ENCODE results near the gene KLC1.
A peak's percentile ranks its signal among the peaks of the same experiment; 100 is the strongest.
"Not testable (repeated sequence)": the region's sequence is repeated elsewhere in the genome, so short reads cannot be mapped to it uniquely, and the experiment has no call there.

The KLC1 gene

DNA sequence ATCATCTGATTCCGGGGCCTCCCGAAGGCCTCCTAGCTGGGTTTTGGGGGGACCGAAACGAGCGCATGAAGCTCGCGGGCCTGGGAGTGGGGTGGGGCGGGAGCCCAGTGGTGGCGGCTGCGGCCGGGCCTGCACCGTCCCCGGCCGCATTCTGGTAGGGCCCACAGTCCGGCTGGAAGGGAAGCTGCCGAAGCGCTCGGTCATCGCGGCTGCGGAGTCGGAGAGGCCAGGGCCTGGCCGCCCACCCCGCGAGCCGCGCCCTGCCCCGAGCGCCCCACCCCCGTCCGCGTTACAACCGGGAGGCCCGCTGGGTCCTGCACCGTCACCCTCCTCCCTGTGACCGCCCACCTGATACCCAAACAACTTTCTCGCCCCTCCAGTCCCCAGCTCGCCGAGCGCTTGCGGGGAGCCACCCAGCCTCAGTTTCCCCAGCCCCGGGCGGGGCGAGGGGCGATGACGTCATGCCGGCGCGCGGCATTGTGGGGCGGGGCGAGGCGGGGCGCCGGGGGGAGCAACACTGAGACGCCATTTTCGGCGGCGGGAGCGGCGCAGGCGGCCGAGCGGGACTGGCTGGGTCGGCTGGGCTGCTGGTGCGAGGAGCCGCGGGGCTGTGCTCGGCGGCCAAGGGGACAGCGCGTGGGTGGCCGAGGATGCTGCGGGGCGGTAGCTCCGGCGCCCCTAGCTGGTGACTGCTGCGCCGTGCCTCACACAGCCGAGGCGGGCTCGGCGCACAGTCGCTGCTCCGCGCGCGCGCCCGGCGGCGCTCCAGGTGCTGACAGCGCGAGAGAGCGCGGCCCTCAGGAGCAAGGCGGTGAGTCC lies at the start of gene KLC1:
Gene KLC1 (plus strand): TSS at position 528 of the 819 bp plus-strand sequence. CDS start 25,354 bp downstream, outside the sequence.
- peak; percentile 74 for DNase-seq (ENCODE audit: low spot score)

- DNase-seq (ENCODE audit: low spot score): no peak
Observed at GRCh38 chr14:103581206-103581605, 47.8 kb upstream of the KLC1 start.

DNA sequence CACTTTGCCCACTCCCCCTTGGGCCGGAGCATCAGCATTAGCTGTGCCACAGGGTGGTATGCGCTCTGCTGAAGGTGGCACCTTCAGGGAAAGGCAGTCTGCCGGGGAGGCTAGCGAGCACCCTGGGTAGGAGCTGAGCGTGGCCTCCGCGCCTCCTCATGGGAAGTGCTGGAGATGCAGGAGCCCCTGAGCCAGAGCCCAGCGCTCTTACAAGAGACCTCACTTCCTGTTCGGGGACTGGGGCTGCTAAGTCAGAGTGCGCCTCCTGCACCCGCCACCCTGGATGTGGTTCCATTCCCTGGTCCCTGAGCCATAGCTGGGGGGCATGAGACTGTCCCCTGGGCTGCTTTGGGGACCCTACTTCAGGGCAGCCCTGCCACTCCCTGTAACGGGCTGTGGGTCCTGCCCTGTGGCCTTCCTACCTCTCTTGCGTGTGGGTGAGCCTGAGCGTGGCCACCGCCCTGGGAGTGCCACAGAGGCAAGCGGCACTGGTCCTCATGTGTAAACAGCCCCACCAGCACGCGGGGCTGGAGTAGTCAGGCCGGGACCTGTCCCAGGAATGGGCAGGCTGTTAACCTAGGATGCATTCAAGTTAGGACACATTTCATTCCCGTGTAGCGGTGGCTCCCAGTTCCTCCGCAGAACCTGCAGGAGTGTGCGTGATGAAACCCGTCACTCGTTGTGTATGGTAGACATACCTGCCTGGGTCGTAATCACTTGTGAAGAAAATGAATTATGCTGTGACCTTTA lies 46.9 kb upstream of the KLC1 start:
- no peak for DNase-seq (ENCODE audit: low spot score)

GRCh38 chr14:103584326-103584915 lies 44.6 kb upstream of the KLC1 start:
- DNase-seq (ENCODE audit: low spot score): no peak

DNA sequence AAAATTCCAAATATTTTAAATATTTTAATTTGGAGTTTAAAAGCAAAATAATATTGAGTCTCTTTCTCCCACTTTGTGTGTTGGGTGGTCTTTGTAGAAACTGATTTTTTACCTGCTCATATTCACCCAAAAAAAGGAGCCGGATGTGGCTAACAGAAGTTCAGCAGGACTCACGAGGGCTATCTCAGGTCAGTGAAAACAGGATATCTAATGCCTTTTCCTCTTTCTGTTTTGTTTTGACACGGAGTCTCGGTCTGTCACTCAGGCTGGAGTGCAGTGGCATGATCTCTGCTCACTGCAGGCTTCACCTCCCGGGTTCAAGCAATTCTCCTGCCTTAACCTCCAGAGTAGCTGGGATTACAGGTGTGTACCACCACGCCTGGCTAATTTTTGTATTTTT lies 35.4 kb upstream of the KLC1 start:
- no peak for DNase-seq (ENCODE audit: low spot score)

DNA sequence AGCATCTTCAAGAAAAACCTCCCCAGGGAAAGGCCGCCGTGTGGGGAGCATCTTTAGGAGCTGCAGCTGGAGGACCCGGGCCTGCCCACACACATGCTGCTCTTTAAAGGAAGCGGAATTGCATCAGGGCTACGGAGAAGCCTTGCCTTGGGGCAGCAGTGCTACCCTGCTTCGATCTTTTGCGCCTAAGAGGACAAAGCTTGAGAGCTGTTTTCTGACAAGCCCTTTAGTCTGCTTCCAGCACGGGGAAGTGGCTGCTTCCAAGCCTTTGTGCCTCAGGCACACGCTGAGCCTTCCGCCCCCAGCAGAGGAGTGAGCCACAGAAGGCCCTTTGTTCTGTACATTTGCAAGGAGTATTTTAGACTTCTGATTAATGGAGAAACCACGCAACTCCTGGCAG lies 34.7 kb upstream of the KLC1 start:
- DNase-seq (ENCODE audit: low spot score): no peak

DNA sequence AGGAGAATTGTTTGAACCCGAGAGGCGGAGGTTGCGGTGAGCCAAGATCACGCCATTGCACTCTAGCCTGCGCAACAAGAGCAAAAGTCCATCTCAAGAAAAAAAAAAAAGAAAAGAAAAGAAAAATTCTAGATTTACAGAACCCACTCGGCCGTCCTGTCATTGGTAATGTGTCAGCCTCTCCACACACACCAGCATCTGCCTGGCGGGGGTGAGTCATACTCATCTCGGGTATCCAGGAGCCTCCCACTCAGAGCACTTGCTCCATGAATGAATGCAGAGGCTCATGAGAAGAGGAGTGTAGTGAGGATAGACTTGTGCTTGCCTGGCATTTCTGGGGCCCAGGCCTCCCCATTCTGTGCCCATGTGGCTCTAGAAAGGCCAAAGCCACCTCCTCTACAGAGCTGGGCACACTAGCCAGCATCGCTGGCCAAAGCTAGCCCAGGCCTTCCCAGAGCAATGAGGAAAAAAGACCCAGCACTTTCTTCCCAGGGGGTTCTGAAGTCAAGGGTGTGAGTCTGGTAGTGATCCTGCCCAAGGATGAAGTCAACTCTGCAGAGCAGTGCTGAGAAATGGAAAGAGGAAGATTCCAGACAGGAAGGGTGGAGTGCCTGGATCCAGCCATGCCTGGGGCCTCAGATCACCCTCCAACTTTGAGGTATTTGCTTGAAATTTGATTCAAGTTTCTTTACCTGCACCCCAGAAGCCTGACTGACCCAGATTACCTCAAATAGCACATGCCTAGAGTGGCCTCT lies 31.2 kb upstream of the KLC1 start:
- DNase-seq (ENCODE audit: low spot score): peak; percentile 65

- DNase-seq (ENCODE audit: low spot score): no peak
Observed at GRCh38 chr14:103600503-103600902, 28.5 kb upstream of the KLC1 start.

DNA sequence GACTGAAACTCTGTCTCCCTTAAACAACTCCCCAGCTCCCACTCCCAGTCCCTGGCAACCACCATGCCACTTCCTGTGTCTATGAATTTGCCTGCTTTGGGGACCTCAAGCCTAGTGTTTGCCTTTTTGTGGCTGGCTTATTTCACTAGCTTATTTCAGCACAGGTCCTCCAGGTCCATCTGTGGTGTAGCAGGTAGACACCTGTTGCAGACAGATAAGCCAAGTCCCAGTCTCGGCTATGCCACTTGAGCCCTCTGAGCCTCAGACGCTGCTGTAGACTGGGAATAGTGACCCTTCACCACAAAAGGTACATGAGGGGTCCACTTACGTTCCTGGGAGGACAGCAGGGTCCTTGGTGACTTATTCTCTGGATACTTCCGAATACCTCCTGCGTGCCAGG lies 24.4 kb upstream of the KLC1 start:
- DNase-seq (ENCODE audit: low spot score): no peak

DNA sequence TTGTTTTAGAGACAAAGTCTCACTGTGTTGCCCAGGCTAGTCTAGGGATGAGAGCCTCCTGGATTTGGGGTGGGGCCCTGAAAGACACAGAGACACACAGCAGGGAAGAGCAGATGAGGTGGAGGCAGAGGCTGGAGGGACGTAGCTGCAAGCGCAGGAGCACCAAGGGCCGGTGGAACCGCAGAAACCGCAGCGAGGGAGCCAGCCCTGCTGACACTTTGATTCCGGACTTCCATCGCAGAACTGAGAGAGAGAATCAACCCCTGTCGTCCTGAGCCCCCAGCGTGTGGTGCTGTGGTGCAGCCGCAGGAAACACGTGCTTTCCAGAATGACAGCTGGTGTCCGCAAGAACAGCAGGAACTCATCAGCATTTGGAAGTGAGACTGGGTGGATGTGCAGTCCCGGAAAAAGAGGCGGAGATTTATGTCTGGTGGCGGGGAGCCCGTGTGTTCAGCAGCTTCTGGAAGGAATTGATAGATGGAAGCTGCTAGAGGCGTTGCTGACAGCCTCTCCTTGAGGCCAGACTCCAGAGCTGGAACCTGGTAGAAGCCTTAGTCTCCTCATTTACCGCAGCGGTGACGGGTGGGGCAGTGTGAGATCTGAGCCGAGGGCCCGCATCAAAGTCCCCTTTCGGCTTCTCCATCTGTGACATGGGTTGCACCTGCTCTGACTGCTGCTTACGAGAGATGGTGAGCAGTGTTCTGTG lies 21.9 kb upstream of the KLC1 start:
- peak; percentile 93 for DNase-seq (ENCODE audit: low spot score)

GRCh38 chr14:103607822-103608221 lies 21.2 kb upstream of the KLC1 start:
- no peak for DNase-seq (ENCODE audit: low spot score)

DNA sequence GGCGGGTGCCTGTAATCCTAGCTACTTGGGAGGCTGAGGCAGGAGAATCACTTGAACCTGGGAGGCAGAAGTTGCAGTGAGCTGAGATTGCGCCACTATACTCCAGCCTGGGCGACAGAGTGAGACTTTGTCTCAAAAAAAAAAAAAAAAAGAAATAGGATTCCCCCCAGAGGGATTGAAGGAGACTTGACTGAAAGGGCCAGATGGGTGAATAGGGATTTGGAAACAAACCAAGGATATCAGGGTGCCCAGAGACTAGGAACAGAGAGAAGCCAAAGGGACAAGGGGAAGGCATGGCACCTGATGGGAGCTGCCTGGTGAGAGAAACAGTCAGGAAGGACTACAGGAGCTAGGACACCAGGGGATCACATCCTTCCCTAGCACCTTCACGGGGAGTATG lies 19.9 kb upstream of the KLC1 start:
- not testable (repeated sequence) for DNase-seq (ENCODE audit: low spot score)

GRCh38 chr14:103611215-103611614 lies 17.8 kb upstream of the KLC1 start:
- no peak for DNase-seq (ENCODE audit: low spot score)

DNA sequence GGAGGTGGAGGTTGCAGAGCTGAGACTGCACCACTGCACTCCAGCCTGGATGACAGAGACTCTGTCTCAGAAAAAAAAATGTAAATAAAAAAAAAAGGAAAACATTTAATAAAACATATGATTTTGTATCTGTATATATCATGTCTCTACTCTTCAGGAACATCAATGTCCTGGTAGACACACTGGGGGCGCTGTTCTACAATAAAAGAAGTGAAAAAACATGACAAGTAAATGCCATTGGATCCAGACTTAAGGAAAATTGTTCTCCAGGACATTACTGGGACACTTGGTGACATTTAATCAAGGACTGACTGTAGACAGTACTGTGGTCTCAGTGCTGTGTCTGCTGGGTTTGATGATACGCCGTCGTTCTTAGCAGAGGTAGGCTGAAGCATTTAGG lies 15.5 kb upstream of the KLC1 start:
- no peak for DNase-seq (ENCODE audit: low spot score)

- no peak for DNase-seq (ENCODE audit: low spot score)
Observed at GRCh38 chr14:103616635-103617300, 12.2 kb upstream of the KLC1 start.

GRCh38 chr14:103619057-103619456 lies 10.0 kb upstream of the KLC1 start:
- peak; percentile 33 for DNase-seq (ENCODE audit: low spot score)

- no peak for DNase-seq (ENCODE audit: low spot score)
Observed at GRCh38 chr14:103621860-103622259, 7.2 kb upstream of the KLC1 start.

GRCh38 chr14:103623308-103623707 lies 5.7 kb upstream of the KLC1 start:
- no peak for DNase-seq (ENCODE audit: low spot score)

DNA sequence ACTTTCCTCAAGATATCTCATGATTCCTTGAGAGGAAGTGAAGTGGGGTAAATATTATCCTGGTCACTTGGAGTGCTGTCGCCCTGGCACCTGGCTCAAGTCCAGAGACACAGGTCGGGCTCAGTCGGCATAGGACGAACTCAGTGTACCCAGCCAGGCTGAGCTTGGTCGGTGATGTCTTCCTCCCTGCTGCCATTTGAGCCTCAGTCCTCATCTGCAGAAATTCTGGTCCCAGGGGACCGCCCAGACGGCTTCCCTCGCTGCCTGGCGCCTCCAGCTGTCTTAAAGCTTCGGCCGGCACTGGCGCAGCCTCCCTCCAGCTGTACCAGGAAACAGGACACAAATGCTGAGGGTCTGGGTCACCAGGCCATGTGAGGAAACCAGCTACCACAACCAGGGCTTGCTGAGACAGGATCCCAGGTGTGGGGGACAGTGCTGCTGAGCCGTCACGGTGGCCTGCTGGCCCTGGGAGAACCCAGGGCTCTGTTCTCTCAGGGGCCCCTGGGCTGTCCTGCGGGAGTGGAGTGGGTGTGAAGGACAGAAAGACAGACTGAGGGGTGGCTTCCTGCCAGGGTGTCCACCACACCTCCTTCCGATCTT lies 5.0 kb upstream of the KLC1 start:
- DNase-seq (ENCODE audit: low spot score): no peak

DNA sequence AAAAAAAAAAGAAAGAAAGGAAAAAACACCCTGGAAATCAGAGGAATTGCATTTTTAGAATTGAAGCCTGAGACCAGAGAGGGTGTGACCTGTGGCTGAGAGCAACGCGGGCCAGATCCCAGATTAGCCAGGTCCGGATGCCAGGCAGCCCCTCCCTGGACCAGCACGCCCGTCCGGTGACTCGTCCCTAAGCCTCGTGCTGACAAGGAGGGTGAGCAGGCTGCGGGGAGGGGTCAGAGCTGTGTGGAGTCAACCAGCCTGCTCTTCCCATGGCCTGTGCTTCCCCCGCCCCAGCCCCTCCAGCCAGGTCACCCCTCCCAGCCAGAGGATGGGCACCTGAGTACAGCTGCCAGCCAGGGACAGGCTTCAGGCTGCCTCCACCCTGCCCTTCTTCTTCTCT lies 4.2 kb upstream of the KLC1 start:
- peak; percentile 88 for DNase-seq (ENCODE audit: low spot score)
